Mesodermal cell (in vitro differentiated cells): Measurements from ENCODE around the gene UNG.

Experiments used
- H3K27ac ChIP-seq: 2 replicates; pipeline ENCODE4 v1.7.0; 2013; ENCODE audit warnings: mild to moderate bottlenecking, low read depth, low read length, moderate library complexity; ENCODE audit not compliant: severe bottlenecking
- H3K36me3 ChIP-seq: 2 replicates; pipeline ENCODE4 v1.7.1; 2013; ENCODE audit warnings: mild to moderate bottlenecking, low read length, moderate library complexity; ENCODE audit not compliant: control insufficient read depth, insufficient read depth
- H3K4me1 ChIP-seq: one replicate; pipeline ENCODE4 v1.7.1; 2013; ENCODE audit warnings: mild to moderate bottlenecking, low read length; ENCODE audit not compliant: insufficient read depth, control insufficient read depth, poor library complexity, severe bottlenecking
- H3K4me3 ChIP-seq: 2 replicates; pipeline ENCODE4 v1.7.0; 2013; ENCODE audit warnings: low read length, control low read depth, mild to moderate bottlenecking; ENCODE audit not compliant: insufficient read depth, poor library complexity, severe bottlenecking; ENCODE audit errors: extremely low read depth
- H3K9me3 ChIP-seq: 2 replicates; pipeline ENCODE4 v1.7.1; 2013; ENCODE audit warnings: mild to moderate bottlenecking, low read length, moderate library complexity; ENCODE audit not compliant: control insufficient read depth
- WGBS, 2 experiments: methylation state at CpG; one replicate each; pipeline ENCODE4 v1.1.5; 2013; ENCODE audit warnings: missing lambda C conversion rate in 2 of 2; ENCODE audit not compliant: insufficient coverage in 2 of 2; 5-methylcytosine and 5-hydroxymethylcytosine counted together

UNG gene

DNA sequence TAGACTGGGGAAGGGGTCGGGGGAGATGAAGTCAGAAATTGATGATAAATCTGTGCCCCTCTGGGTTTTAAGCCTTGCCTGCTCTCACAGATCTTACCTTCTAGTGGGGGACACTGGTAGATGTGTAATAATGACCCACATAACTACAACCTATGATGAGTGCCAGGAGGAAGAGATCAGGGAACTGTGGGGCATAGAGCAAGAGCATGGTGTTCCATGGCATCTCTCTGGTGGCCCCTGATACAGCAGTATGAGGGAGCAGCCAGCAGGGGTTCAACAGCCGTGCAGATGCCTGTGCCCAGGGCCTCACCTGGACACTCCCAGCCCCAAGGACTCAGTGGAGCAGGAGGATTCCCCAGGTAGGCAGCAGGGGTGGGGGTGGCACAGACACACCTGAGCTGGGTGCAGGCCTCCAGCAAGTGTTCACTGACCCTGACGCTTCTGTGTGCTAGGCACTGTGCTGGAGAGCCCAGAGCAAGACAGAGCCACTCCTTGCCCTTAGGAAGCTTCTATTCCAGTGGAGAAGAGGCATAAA lies 24.0 kb downstream of the UNG start:
- H3K36me3 ChIP-seq = no peaks in the 10 kb centered on the region
- WGBS, 2 experiments = 85 to 100% methylated on average over 1 to 2 of the region's 3 CpGs
- H3K27ac ChIP-seq = no peak overlapping the region
- no peak overlapping the region for H3K4me3 ChIP-seq
- no peaks in the 10 kb centered on the region for H3K9me3 ChIP-seq
- H3K4me1 ChIP-seq = no peaks in the 10 kb centered on the region

DNA sequence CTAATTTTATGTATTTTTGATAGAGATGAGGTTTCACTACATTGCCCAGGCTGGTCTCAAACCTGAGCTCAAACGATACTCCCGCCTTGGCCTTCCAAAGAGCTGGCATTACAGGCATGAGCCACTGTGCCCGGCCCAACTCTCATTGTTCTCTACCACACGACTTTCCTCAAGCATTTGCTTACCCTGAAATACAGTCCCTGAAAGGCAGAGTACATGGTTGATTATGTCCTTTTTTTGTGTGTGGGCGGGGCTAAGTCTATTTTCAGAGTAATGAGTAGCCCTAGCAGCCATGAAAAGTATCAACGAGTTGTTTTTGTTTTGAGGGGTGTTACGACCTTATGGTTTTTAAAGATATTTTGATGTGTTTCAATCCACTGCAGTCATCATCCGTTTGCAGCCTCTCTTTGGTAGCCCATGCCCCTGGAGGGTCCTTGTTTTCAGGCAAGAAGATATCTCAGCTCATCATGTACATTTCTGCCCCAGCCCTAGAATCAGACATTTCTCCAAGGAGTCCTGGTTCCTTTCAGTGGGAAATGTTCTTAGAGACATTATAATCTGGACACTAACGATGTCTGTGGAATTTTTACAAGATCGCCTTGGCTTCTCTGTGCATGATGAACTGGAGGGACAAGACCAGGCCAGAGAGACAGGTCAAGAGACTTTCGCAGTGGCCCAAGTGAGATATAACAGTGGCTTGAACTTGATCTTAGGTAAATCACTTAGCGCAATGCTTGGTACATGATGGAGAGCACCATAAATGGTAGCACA lies 27.7 kb downstream of the UNG start:
- 89 to 95% methylated on average over 7 to 12 of the region's 12 CpGs for WGBS, 2 experiments
- no peaks in the 10 kb centered on the region for H3K36me3 ChIP-seq
- H3K9me3 ChIP-seq = no peaks in the 10 kb centered on the region
- H3K4me3 ChIP-seq = no peak overlapping the region
- no peak overlapping the region for H3K27ac ChIP-seq
- no peaks in the 10 kb centered on the region for H3K4me1 ChIP-seq

- H3K36me3 ChIP-seq = no peaks in the 10 kb centered on the region
- no peaks in the 10 kb centered on the region for H3K4me1 ChIP-seq
- no peaks in the 10 kb centered on the region for H3K9me3 ChIP-seq
- no peak overlapping the region for H3K4me3 ChIP-seq
- H3K27ac ChIP-seq = no peak overlapping the region
- WGBS, 2 experiments = 86 to 96% methylated on average over 7 of the region's 7 CpGs
These were observed 28.4 kb downstream of the UNG start for GRCh38 chr12:109125791-109126190.

DNA sequence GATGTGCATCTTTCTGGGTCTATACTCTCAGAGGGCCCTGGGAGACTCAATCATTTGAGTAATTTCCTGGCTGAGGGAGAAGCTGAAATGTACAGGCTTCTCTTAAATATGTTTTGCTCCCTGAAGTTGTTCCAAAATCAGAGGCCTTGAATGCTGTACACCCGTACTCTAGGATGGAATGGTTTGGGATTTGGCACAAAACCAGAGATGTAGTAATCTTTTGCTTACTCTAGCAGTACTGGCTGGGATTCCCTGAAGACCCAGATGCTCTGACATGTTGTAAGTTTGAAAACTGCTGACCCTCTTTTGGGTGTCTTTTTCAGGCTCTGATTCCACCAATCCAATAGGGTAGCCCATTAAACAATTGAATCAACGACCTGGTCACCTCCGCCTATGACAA lies 29.4 kb downstream of the UNG start:
- no peaks in the 10 kb centered on the region for H3K4me1 ChIP-seq
- no peak overlapping the region for H3K4me3 ChIP-seq
- no peaks in the 10 kb centered on the region for H3K9me3 ChIP-seq
- H3K27ac ChIP-seq = no peak overlapping the region
- H3K36me3 ChIP-seq = no peaks in the 10 kb centered on the region
- 74 to 96% methylated on average over 3 of the region's 3 CpGs for WGBS, 2 experiments

DNA sequence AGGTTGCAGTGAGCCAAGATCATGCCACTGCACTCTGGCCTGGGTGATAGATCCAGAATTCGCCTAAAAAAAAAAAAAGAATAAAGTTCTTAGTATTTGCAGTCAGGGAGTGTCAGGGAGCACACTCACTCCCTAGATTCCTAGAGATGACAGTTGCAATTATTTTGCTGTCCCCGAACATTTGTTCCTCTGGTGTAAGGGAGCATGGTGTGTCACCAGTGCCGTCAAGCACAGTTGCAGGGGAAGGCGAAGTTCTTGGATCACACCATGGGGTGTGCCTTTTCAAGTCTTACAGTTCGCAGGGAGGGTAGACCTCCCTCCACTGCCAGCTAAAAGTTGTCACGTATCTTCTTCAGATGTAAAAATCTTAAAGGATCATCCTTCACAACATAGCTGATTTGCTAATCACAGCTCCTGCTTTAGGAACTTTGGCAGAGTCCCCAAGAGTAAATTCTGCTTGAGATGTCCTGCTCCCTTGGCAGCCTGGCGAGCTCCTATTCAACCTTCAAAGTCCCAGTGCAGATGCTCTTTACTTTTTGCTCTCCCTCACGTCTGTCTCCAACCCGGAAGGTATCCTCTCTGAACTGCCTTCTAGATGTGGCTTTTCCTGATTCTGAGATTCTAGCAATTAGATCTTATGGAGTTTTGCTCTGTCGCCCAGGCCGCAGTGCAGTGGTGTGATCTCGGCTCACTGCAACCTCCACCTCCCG lies 30.3 kb downstream of the UNG start:
- Histone ChIP-seq H3K36me3 (no peaks in the 10 kb centered on the region), H3K9me3 (no peaks in the 10 kb centered on the region), H3K4me3 (no peak overlapping the region), H3K27ac (no peak overlapping the region), H3K4me1 (no peaks in the 10 kb centered on the region)
- 81 to 92% methylated on average over 11 to 13 of the region's 13 CpGs for WGBS, 2 experiments

GRCh38 chr12:109130297-109131153 lies 33.1 kb downstream of the UNG start:
- H3K27ac ChIP-seq = no peak overlapping the region
- no peaks in the 10 kb centered on the region for H3K36me3 ChIP-seq
- no peaks in the 10 kb centered on the region for H3K4me1 ChIP-seq
- peaks cover 3% of the 10 kb centered on the region for H3K9me3 ChIP-seq
- H3K4me3 ChIP-seq = no peak overlapping the region
- WGBS, 2 experiments = 91 to 93% methylated on average over 12 to 14 of the region's 15 CpGs

- no peak overlapping the region for H3K4me3 ChIP-seq
- no peaks in the 10 kb centered on the region for H3K4me1 ChIP-seq
- 75 to 81% methylated on average over 21 to 22 of the region's 24 CpGs for WGBS, 2 experiments
- H3K9me3 ChIP-seq = peaks cover 4% of the 10 kb centered on the region
- H3K36me3 ChIP-seq = no peaks in the 10 kb centered on the region
- H3K27ac ChIP-seq = no peak overlapping the region
These were observed 34.0 kb downstream of the UNG start for GRCh38 chr12:109131154-109132050.

DNA sequence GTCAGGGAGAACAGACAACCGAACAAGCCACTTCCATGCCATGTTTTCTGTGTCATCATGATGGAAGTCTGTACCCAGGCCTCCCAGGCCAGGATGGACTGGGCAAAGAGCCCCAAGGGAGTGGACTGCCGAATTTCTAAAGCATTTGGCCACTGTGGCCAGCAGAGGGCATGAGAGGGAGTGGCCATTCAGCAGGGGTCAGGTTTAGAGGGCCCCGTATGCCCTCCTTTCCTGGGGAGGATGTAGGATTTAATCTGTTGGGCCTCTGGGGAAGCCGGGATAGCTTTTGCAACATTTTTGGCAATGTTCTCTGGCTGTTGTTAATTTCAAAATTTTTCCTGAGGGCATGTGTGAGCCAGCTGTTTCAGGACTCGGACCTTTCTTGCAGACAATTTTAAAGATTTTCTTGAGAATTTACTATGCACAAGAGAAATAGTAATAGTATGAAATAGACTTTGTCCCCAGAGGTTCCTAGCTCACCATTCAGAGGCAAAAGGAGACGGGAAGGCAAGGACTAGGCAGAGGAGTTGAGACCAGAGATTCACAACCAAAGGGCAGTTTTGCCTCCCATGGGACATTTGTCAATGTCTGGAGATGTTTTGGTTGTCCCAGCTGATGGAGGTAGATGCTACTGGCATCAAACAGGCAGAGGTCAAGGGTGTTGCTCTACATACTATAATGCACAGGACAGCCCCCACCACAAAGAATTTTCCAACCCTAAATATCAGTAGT lies 37.0 kb downstream of the UNG start:
- Histone ChIP-seq H3K9me3 (peaks cover 4% of the 10 kb centered on the region), H3K27ac (no peak overlapping the region), H3K4me3 (no peak overlapping the region), H3K36me3 (no peaks in the 10 kb centered on the region), H3K4me1 (no peaks in the 10 kb centered on the region)
- WGBS, 2 experiments = 47 to 68% methylated on average over 4 of the region's 6 CpGs

DNA sequence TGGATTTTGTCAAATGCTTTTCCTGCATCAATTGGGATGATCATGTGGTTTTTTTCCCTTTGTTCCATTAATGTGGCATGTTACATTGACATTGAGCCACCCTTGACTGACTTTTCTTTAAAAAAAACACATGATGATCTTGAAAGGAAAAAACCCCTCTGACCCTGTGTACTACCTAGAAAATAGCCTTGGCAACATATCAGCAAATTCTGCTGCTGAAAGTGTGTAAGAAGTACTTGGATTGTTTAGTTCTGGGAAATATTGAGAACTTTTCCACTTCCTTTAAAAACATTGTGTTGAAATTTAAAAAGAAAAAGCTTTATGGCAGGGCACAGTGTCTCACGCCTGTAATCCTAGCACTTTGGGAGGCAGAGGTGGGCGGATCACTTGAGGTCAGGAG lies 39.7 kb downstream of the UNG start:
- Histone ChIP-seq H3K4me3 (no peak overlapping the region), H3K27ac (no peak overlapping the region), H3K9me3 (peaks cover 4% of the 10 kb centered on the region), H3K4me1 (no peaks in the 10 kb centered on the region), H3K36me3 (no peaks in the 10 kb centered on the region)
- WGBS, 2 experiments = 69 to 100% methylated on average over 2 of the region's 2 CpGs
